Neural cell (in vitro differentiated cells): ENCODE results near the gene COLEC12. TPM values are rescaled to one million over a fixed set of nuclear protein-coding genes. Genes with fewer than 3 reads are reported as not detected.

Experiments used
- H2AFZ ChIP-seq: fragments of 200-600, 300-800 bp; sonication (generic), shearing (Covaris generic); 2 replicates; pipeline ENCODE4 v1.6.0; 2014; ENCODE audit warnings: low read depth, mild to moderate bottlenecking, antibody characterized with exemption, low read length, moderate library complexity
- H3F3A ChIP-seq: fragments of 200-600 bp; shearing (Covaris generic); 2 replicates; pipeline ENCODE4 v1.6.1; 2016; ENCODE audit warnings: mild to moderate bottlenecking, moderate library complexity, mixed read lengths, antibody characterized with exemption, low read length; ENCODE audit not compliant: insufficient read depth, poor library complexity, severe bottlenecking
- H3K27ac ChIP-seq: fragments of 200-600, 300-800 bp; sonication (generic), shearing (Covaris generic); 2 replicates; pipeline ENCODE4 v1.5.1; 2014; ENCODE audit warnings: mild to moderate bottlenecking, low read length, moderate library complexity
- H3K27me3 ChIP-seq: fragments of 300-800, 200-600 bp; sonication (generic), shearing (Covaris generic); 2 replicates; pipeline ENCODE4 v1.6.0; 2014; ENCODE audit warnings: mild to moderate bottlenecking, low read depth, low read length, moderate library complexity; ENCODE audit not compliant: insufficient read depth
- H3K36me3 ChIP-seq: fragments of 300-800, 200-600 bp; sonication (generic), shearing (Covaris generic); 2 replicates; pipeline ENCODE4 v1.5.1; 2014; ENCODE audit warnings: mild to moderate bottlenecking, antibody characterized with exemption, low read length, moderate library complexity; ENCODE audit not compliant: insufficient read depth
- H3K4me2 ChIP-seq: fragments of 300-800, 200-600 bp; sonication (generic), shearing (Covaris generic); 2 replicates; pipeline ENCODE4 v1.6.0; 2014; ENCODE audit warnings: mild to moderate bottlenecking, low read length
- H3K4me3 ChIP-seq: fragments of 300-800, 200-600 bp; sonication (generic), shearing (Covaris generic); 2 replicates; pipeline ENCODE4 v1.5.1; 2014; ENCODE audit warnings: mild to moderate bottlenecking, low read length, moderate library complexity
- H3K79me2 ChIP-seq: fragments of 200-600 bp; shearing (Covaris generic); replicated peaks from 2 replicates; pipeline ENCODE4 v1.6.0; 2014; ENCODE audit warnings: mild to moderate bottlenecking, low read length, moderate library complexity; ENCODE audit not compliant: insufficient read depth
- H3K9ac ChIP-seq: fragments of 300-800, 200-600 bp; sonication (generic), shearing (Covaris generic); 2 replicates; pipeline ENCODE4 v1.6.1; 2016; ENCODE audit warnings: mild to moderate bottlenecking, low read length, mixed read lengths
- H3K9me2 ChIP-seq: fragments of 200-600 bp; shearing (Covaris generic); 2 replicates; pipeline ENCODE4 v1.6.1; 2016; ENCODE audit warnings: mild to moderate bottlenecking, low read length, mixed read lengths; ENCODE audit not compliant: insufficient read depth
- H3K9me3 ChIP-seq: fragments of 200-600, 300-800 bp; sonication (generic), shearing (Covaris generic); 2 replicates; pipeline ENCODE4 v1.6.1; 2016; ENCODE audit warnings: mild to moderate bottlenecking, mixed run types, low read length, moderate library complexity, mixed read lengths
- H4K20me1 ChIP-seq: fragments of 200-600 bp; shearing (Covaris generic); 2 replicates; pipeline ENCODE4 v1.6.1; 2016; ENCODE audit warnings: mild to moderate bottlenecking, mixed run types; ENCODE audit not compliant: insufficient read depth
- CTCF ChIP-seq: fragments of 450-650 bp; IDR thresholded peaks from 2 replicates; pipeline ENCODE4 v1.5.1; 2014; ENCODE audit warnings: antibody characterized with exemption, mild to moderate bottlenecking, moderate library complexity; ENCODE audit not compliant: poor library complexity, severe bottlenecking
- EP300 ChIP-seq: fragments of 450-650 bp; conservative IDR thresholded peaks from 2 replicates; pipeline ENCODE4 v1.6.1; 2014; ENCODE audit warnings: antibody characterized with exemption, mild to moderate bottlenecking, moderate library complexity; ENCODE audit not compliant: poor library complexity, severe bottlenecking
- EZH2 ChIP-seq: fragments of 200-600, 300-800 bp; shearing (Covaris generic), sonication (generic); IDR thresholded peaks from 2 replicates; pipeline ENCODE4 v1.6.1; 2014; ENCODE audit warnings: antibody characterized with exemption, low read length, borderline replicate concordance, mild to moderate bottlenecking; ENCODE audit not compliant: insufficient read depth, poor library complexity, severe bottlenecking
- MXI1 ChIP-seq: fragments of 450-650 bp; conservative IDR thresholded peaks from 2 replicates; pipeline ENCODE4 v1.6.1; 2014; ENCODE audit warnings: antibody characterized with exemption, mild to moderate bottlenecking; ENCODE audit not compliant: poor library complexity, severe bottlenecking
- POLR2AphosphoS5 ChIP-seq: IDR thresholded peaks from 2 replicates; pipeline ENCODE4 v1.6.1; 2012
- REST ChIP-seq: IDR thresholded peaks from 2 replicates; pipeline ENCODE4 v1.6.1; 2012; ENCODE audit warnings: borderline replicate concordance
- SMC3 ChIP-seq: fragments of 450-650 bp; conservative IDR thresholded peaks from 2 replicates; pipeline ENCODE4 v1.6.1; 2014; ENCODE audit warnings: antibody characterized with exemption, mild to moderate bottlenecking, moderate library complexity; ENCODE audit not compliant: poor library complexity
- TAF1 ChIP-seq: IDR thresholded peaks from 2 replicates; pipeline ENCODE4 v1.6.1; 2012; ENCODE audit warnings: low read depth
- polyA plus RNA-seq: library from polyadenylated mRNA; depleted of rRNA; stranded (reverse); fragments of >200 nt; gene quantifications from 2 replicates; pipeline ENCODE4 v1.2.3, GENCODE V29; 2014

Gene COLEC12
- polyA plus RNA-seq, 1 donor from 2014 or later, result 0.42 TPM

- H3K27ac ChIP-seq, result no peak overlapping the region
These were observed 146.5 kb downstream of the COLEC12 start for GRCh38 chr18:354003-354402.

DNA sequence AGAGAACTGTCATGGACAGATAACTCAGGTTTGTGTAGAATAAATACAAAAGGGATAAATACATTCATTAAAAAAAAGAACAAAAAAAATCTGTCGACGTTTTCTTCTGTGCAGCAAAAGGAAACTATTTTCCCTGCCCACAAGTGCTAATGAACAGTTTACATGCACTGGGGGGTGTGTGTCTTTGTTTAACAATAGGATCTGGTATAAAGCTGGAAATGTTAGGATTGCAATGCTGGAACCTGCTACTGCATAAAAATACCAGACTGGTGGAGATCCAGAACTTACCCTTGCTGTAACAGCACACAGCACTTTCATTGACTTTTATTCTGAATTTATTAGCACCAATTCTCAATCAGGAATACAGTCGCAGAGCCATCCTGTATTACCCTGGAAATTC is 148.1 kb downstream of the COLEC12 start:
- H3K36me3 ChIP-seq, result no peaks in the 10 kb centered on the region
- no peaks in the 10 kb centered on the region for H3K79me2 ChIP-seq
- no peak overlapping the region for H2AFZ ChIP-seq
- H3F3A ChIP-seq, result no peaks in the 10 kb centered on the region
- H3K4me3 ChIP-seq, result no peak overlapping the region
- no peak for TF ChIP-seq TAF1
- TF ChIP-seq SMC3, result no peak
- TF ChIP-seq EZH2, result no peak
- TF ChIP-seq EP300, result no peak
- no peak for TF ChIP-seq MXI1
- no peak for TF ChIP-seq CTCF
- no peaks in the 10 kb centered on the region for H3K9me2 ChIP-seq
- H3K9me3 ChIP-seq, result no peaks in the 10 kb centered on the region
- no peaks in the 10 kb centered on the region for H4K20me1 ChIP-seq
- H3K27ac ChIP-seq, result no peak overlapping the region
- H3K9ac ChIP-seq, result no peak overlapping the region
- no peak overlapping the region for H3K4me2 ChIP-seq
- no peaks in the 10 kb centered on the region for H3K27me3 ChIP-seq

More at GRCh38 chr18:354003-354402, 146.5 kb downstream of the COLEC12 start:
- Histone ChIP-seq H3K9me3 (no peaks in the 10 kb centered on the region), H3K27me3 (no peaks in the 10 kb centered on the region), H2AFZ (no peak overlapping the region), H3K4me3 (no peak overlapping the region), H3K79me2 (no peaks in the 10 kb centered on the region), H3K36me3 (no peaks in the 10 kb centered on the region), H3K9ac (no peak overlapping the region), H3F3A (no peaks in the 10 kb centered on the region), H3K4me2 (no peak overlapping the region), H3K9me2 (no peaks in the 10 kb centered on the region), H4K20me1 (no peaks in the 10 kb centered on the region)
- TF ChIP-seq SMC3 (no peak), POLR2AphosphoS5 (no peak), EP300 (no peak), MXI1 (no peak), TAF1 (no peak), REST (no peak), EZH2 (no peak), CTCF (no peak)
